Right atrium auricular region (tissue), 2 donors: ENCODE data around the gene HNRNPM. TPM values are rescaled to one million over a fixed set of nuclear protein-coding genes. Genes with fewer than 3 reads are reported as not detected.

ENCODE experiments used
- DNase-seq: peaks from one replicate; pipeline ENCODE4 v3.0.0-alpha.2; 2019; ENCODE audit warnings: low spot score
- H3K27ac ChIP-seq, 2 donors: fragments of 200-600 bp; sonication (generic); 1 replicate in 1 of 2; 2 replicates in 1 of 2; pipeline ENCODE4 v1.5.1; 2016 to 2019
- H3K27me3 ChIP-seq, 2 donors: fragments of 200-600 bp; sonication (generic); one replicate each; pipeline versions ENCODE4 v1.5.1 to v1.6.0; 2017 to 2019
- H3K36me3 ChIP-seq: fragments of 200-600 bp; sonication (generic); one replicate; pipeline ENCODE4 v1.5.1; 2016
- H3K4me1 ChIP-seq, 2 donors: fragments of 200-600 bp; sonication (generic); one replicate each; pipeline versions ENCODE4 v1.5.1 to v1.6.0; 2017 to 2019
- H3K4me3 ChIP-seq, 2 donors: fragments of 200-600 bp; sonication (generic); 1 replicate in 1 of 2; 2 replicates in 1 of 2; pipeline ENCODE4 v1.5.1; 2017 to 2019; ENCODE audit warnings: mild to moderate bottlenecking in 1 of 2, moderate library complexity in 1 of 2
- H3K9me3 ChIP-seq, 2 donors: fragments of 200-600 bp; sonication (generic); one replicate each; pipeline ENCODE4 v1.5.1; 2019
- total RNA-seq, 2 donors: library from RNA; depleted of rRNA; stranded (reverse); fragments of >200 nt; gene quantifications; one replicate each; pipeline ENCODE4 v1.1.0, GENCODE V29; 2016
- TF ChIP-seq, protein P1 (sequence below), 2 donors: fragments of 200-600 bp; sonication (generic); IDR thresholded peaks; one replicate each; pipeline ENCODE4 v1.5.1; 2019; ENCODE audit warnings: antibody characterized with exemption in 2 of 2

Gene HNRNPM
- total RNA-seq, 2 donors from 2014 or later, result 51.0 to 76.5 TPM

DNA sequence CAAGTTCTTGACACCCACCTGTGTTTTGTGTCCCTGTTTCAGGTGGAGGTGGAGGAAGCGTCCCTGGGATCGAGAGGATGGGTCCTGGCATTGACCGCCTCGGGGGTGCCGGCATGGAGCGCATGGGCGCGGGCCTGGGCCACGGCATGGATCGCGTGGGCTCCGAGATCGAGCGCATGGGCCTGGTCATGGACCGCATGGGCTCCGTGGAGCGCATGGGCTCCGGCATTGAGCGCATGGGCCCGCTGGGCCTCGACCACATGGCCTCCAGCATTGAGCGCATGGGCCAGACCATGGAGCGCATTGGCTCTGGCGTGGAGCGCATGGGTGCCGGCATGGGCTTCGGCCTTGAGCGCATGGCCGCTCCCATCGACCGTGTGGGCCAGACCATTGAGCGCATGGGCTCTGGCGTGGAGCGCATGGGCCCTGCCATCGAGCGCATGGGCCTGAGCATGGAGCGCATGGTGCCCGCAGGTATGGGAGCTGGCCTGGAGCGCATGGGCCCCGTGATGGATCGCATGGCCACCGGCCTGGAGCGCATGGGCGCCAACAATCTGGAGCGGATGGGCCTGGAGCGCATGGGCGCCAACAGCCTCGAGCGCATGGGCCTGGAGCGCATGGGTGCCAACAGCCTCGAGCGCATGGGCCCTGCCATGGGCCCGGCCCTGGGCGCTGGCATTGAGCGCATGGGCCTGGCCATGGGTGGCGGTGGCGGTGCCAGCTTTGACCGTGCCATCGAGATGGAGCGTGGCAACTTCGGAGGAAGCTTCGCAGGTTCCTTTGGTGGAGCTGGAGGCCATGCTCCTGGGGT is 41.0 kb downstream of the HNRNPM start:
- peaks cover 81% of the 10 kb centered on the region for H3K36me3 ChIP-seq
- H3K4me3 ChIP-seq, result no peak overlapping the region
- H3K27ac ChIP-seq, result no peak overlapping the region
- H3K27me3 ChIP-seq, result no peaks in the 10 kb centered on the region
- TF ChIP-seq, protein P1, sequence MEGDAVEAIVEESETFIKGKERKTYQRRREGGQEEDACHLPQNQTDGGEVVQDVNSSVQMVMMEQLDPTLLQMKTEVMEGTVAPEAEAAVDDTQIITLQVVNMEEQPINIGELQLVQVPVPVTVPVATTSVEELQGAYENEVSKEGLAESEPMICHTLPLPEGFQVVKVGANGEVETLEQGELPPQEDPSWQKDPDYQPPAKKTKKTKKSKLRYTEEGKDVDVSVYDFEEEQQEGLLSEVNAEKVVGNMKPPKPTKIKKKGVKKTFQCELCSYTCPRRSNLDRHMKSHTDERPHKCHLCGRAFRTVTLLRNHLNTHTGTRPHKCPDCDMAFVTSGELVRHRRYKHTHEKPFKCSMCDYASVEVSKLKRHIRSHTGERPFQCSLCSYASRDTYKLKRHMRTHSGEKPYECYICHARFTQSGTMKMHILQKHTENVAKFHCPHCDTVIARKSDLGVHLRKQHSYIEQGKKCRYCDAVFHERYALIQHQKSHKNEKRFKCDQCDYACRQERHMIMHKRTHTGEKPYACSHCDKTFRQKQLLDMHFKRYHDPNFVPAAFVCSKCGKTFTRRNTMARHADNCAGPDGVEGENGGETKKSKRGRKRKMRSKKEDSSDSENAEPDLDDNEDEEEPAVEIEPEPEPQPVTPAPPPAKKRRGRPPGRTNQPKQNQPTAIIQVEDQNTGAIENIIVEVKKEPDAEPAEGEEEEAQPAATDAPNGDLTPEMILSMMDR (IDR thresholded peaks at IDR 0.05), result no peak
- DNase-seq, result no peak
- H3K4me1 ChIP-seq, result peaks cover 2 to 24% of the 10 kb centered on the region in 2 donors
- H3K9me3 ChIP-seq, result no peaks in the 10 kb centered on the region

DNA sequence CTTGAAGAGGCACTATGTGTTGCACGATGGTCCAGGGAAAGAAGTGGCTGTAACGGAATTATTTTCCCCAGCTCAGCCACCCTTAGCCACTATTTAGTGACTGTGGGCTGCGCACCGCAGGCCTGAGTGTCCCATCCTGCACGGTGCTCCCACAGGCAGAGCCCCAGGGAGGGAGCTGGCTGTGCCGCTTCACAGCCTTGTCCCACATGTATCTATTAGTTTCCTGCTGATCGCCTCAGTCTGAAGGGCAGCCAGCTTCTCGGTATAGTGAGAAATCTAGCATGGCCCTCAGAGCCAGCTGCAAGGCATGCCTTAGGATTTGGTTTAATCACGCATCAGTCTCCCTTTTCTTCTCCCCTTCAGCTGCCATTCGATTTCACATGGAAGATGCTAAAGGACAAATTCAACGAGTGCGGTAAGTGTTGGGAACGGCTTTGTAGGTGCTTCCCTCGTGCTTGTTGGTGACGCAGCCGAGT is 41.9 kb downstream of the HNRNPM start:
- Histone ChIP-seq H3K4me3 (no peak overlapping the region), H3K27ac (no peak overlapping the region), H3K27me3 (no peaks in the 10 kb centered on the region), H3K4me1 (peaks cover 2 to 14% of the 10 kb centered on the region in 2 donors), H3K9me3 (no peaks in the 10 kb centered on the region), H3K36me3 (peaks cover 75% of the 10 kb centered on the region)
- TF ChIP-seq, protein P1 (IDR thresholded peaks at IDR 0.05), result no peak
- no peak for DNase-seq

DNA sequence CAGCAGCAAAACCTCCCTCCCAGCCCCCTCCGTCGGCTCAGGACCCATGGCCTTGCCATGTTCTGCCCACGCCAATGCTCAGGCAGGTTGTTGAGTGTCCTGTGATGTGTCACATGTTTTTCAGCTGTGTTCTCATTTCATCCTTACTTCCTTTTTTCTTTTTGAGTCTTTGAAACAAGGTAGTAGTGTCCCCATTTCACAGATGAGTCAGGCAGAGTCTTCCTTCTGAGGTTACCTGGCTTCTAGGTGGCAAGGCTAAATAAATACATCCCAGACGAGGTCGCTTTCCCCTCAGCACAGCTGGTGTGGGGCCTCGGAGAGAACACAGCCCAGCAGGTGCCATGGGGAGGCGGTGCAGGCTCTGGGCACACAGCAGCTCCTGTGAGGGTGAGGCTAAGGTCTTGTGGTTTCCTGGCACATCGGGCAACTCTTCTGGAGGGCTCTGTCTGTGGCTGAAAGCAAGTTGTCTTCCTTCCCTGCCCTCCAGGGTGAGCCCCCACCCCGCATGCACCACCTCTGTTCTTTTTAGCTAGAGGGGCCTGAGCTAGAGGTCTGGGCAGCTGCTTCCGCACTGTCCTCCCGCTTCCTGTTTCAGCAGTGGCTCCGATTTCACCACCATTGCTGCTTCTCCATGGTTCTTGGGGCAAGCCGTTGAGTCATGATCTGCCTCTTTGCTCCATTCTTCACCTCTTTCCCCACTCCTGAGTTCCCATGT is 42.5 kb downstream of the HNRNPM start:
- no peak overlapping the region for H3K27ac ChIP-seq
- DNase-seq, result no peak

DNA sequence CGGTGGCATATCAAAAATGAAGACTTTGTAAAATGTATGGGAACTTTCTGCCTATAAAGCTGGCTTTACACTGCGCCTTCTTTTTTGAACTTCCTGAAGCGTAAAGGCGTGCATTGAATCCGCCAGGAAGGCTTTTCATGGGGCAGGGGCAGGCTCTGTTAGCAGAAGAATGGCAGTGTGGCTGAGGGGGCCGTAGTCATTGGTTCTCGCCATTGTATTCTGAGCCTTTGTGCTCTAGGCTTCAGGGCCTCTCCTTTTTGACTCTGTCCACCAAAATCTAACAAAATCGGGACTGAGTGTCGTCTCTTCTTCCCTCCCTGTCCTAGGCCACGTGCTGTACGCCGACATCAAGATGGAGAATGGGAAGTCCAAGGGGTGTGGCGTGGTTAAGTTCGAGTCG is 43.6 kb downstream of the HNRNPM start:
- TF ChIP-seq, protein P1 (IDR thresholded peaks at IDR 0.05), result no peak
- Histone ChIP-seq H3K27ac (no peak overlapping the region), H3K36me3 (peaks cover 65% of the 10 kb centered on the region), H3K4me1 (peaks cover 0 to 4% of the 10 kb centered on the region in 2 donors), H3K27me3 (no peaks in the 10 kb centered on the region), H3K4me3 (no peak overlapping the region), H3K9me3 (no peaks in the 10 kb centered on the region)
- no peak for DNase-seq

More for the DNA sequence above, 42.5 kb downstream of the HNRNPM start:
- Histone ChIP-seq H3K9me3 (no peaks in the 10 kb centered on the region), H3K36me3 (peaks cover 75% of the 10 kb centered on the region), H3K4me3 (no peak overlapping the region), H3K27me3 (no peaks in the 10 kb centered on the region), H3K4me1 (peaks cover 0 to 11% of the 10 kb centered on the region in 2 donors)
- TF ChIP-seq, protein P1 (IDR thresholded peaks at IDR 0.05), result no peak

- Histone ChIP-seq H3K27ac (no peak overlapping the region), H3K36me3 (peaks cover 51% of the 10 kb centered on the region), H3K27me3 (no peaks in the 10 kb centered on the region), H3K9me3 (no peaks in the 10 kb centered on the region), H3K4me3 (no peak overlapping the region), H3K4me1 (no peaks in the 10 kb centered on the region)
- no peak for DNase-seq
- TF ChIP-seq, protein P1 (IDR thresholded peaks at IDR 0.05), result no peak
Observed at GRCh38 chr19:8489561-8490394, 45.0 kb downstream of the HNRNPM start.
